Measurements from ENCODE around the gene CWC25. TPM values are rescaled to one million over a fixed set of nuclear protein-coding genes. Genes with fewer than 3 reads are reported as not detected.

Gene CWC25
- total and polyA plus RNA-seq, 2 of the 13 experiments (the other 11 are each of a cell fraction or from before 2014, with no cell fraction given): 15.6 to 22.7 TPM

- TF ChIP-seq ZNF646 (CRISPR knock-in tag; IDR thresholded peaks at IDR 0.05): no peak
- 0 out of 2 replicates have a peak, but pooled peaks have one; percentile 26 for TF ChIP-seq SIX1 (CRISPR knock-in tag; IDR thresholded peaks at IDR 0.05; ENCODE audit: borderline replicate concordance)
- no peak for TF ChIP-seq CBX2 (IDR thresholded peaks at IDR 0.05; ENCODE audit: low read depth, low read length)
- no peak for TF ChIP-seq CBX2 (CRISPR knock-in tag; IDR thresholded peaks at IDR 0.05; ENCODE audit: low read depth)
- TF ChIP-seq FOXK2 (IDR thresholded peaks at IDR 0.05): no peak; the same call in 1 of the 2 replicates
- TF ChIP-seq ZNF30 (CRISPR knock-in tag; IDR thresholded peaks at IDR 0.05): no peak
- no peak for TF ChIP-seq PHB2 (IDR thresholded peaks at IDR 0.05; ENCODE audit: partially characterized antibody)
- peak; percentile 75; the same call in 1 of the 2 replicates for TF ChIP-seq SAFB2 (CRISPR knock-in tag; IDR thresholded peaks at IDR 0.05; ENCODE audit: borderline replicate concordance, low read depth)
- peak; percentile 88 for TF ChIP-seq ZC3H13 (CRISPR knock-in tag; IDR thresholded peaks at IDR 0.05)
- peak; percentile 80; the same call in 1 of the 2 replicates for TF ChIP-seq ZFP62 (CRISPR knock-in tag; IDR thresholded peaks at IDR 0.05)
- peak; percentile 97 for TF ChIP-seq HNF1B (CRISPR knock-in tag; IDR thresholded peaks at IDR 0.05)
- peak; percentile 75; the same call in 1 of the 2 replicates for TF ChIP-seq FOXC1 (CRISPR knock-in tag; IDR thresholded peaks at IDR 0.05; ENCODE audit: borderline replicate concordance)
- peak; percentile 57 for TF ChIP-seq PHF5A (CRISPR knock-in tag; IDR thresholded peaks at IDR 0.05; ENCODE audit: low read depth, unreplicated experiment)
- no peak for TF ChIP-seq E2F2 (CRISPR knock-in tag; IDR thresholded peaks at IDR 0.05; ENCODE audit: borderline replicate concordance)
- no peak for TF ChIP-seq RFX3 (CRISPR knock-in tag; IDR thresholded peaks at IDR 0.05)
- TF ChIP-seq ZKSCAN8 (CRISPR knock-in tag; IDR thresholded peaks at IDR 0.05; ENCODE audit: borderline replicate concordance): peak; percentile 96
- TF ChIP-seq ZMYM2 (CRISPR knock-in tag; IDR thresholded peaks at IDR 0.05): no peak
- peak; percentile 64; the same call in 1 of the 2 replicates for TF ChIP-seq SATB2 (CRISPR knock-in tag; IDR thresholded peaks at IDR 0.05)
- TF ChIP-seq MTA1 (CRISPR knock-in tag; IDR thresholded peaks at IDR 0.05; ENCODE audit: borderline replicate concordance): peak; percentile 95; the same call in 1 of the 2 replicates
Measured at GRCh38 chr17:38853292-38854219, 28.4 kb upstream of the CWC25 start, which contains the start of gene RPL23 (continued).

Measured in HepG2 (cell line).